Stimulated activated CD8-positive, alpha-beta memory T cell treated with anti-CD3 and anti-CD28 coated beads, Interleukin-15, amount 100 ng/mL, for 4 hours (primary cell): ENCODE data around the gene GNRH2.
"Not testable (repeated sequence)": the region's sequence is repeated elsewhere in the genome, so short reads cannot be mapped to it uniquely, and the experiment has no call there.

Experiments
- DNase-seq, 2 donors: peaks; one replicate each; pipeline ENCODE4 v3.0.0-alpha.2; 2020; ENCODE audit warnings: low read depth in 2 of 2

GNRH2 gene

DNA sequence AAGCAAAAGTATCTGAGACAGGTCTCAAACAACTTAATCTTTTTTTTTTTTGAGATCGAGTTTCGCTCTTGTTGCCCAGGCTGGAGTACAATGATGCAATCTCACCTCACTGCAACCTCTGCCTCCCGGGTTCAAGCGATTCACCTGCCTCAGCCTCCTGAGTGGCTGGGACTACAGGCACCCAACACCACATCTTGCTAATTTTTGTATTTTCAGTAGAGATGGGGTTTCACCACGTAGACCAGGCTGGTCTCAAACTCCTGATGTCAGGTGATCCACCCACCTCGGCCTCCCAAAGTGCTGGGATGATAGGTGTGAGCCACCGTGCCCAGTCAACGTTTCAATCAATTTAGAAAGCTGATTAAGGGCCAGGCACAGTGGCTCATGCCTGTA is 29.8 kb downstream of the GNRH2 start:
- not testable (repeated sequence) for DNase-seq

DNA sequence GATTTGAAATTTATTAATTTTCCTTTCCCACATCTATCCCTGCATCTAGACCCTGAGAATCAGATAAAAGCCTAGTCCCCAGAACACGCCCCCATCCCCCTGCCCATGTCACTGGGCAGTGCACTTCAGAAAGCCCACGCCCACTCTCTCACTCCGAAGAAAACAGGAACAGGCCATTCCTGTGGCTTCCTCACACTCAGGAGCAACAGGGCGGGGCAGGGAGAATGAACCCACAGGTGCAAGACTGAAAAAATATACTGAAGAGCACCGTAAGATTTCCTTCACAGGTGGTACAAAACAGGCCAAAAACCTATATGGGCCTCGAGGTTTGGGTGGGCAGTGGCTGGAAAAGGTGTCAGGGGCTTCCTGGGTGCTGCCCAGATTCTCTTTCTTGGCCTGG is 31.4 kb downstream of the GNRH2 start:
- DNase-seq: no peak

- not testable (repeated sequence) for DNase-seq
Observed at GRCh38 chr20:3075315-3075714, 31.9 kb downstream of the GNRH2 start.

DNA sequence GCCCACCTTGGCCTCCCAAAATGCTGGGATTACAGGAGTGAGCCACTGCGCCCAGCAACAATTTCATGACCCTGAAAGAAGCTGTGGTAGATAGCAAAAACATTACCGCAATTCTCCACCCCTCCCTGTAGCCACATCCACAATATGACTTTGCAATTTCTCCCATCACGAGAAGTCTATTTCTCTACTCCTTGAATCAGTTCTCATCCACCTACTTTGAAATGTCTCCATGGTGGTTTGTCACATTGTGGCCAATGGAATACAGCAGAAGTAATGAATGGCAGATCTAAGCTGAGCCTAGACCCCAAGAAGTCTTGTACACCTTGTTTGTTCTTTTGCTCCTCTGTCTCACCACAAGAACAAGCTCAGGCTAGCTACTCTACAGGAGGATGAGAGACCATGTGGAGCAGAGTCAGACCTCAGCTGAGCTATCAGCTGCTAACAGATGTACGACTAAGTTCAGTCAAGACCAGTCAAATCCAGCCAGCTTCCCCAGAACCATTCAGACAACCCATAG is 34.3 kb downstream of the GNRH2 start:
- no peak for DNase-seq

- DNase-seq: no peak
Observed at GRCh38 chr20:3080939-3081388, 37.5 kb downstream of the GNRH2 start.

DNA sequence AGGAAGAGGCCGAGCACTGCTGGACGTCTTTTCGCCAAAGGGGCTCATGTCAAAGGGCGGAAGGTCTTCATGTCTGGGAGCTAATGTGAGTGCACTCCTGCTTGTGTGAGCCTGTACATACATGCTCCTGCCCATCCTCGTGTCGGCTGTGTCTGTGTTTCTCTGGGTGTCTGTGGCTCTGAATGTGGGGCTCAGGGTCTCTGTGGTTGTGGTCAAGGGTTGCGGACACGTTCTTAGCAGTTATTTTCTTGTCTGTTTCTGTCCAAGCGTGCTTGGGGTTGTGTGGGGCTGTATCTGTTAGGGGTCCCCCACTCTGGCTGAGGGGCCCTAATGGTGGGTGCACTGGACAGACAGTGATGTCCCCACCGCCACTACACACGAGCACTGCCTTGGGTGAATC is 38.2 kb downstream of the GNRH2 start:
- DNase-seq: no peak

DNA sequence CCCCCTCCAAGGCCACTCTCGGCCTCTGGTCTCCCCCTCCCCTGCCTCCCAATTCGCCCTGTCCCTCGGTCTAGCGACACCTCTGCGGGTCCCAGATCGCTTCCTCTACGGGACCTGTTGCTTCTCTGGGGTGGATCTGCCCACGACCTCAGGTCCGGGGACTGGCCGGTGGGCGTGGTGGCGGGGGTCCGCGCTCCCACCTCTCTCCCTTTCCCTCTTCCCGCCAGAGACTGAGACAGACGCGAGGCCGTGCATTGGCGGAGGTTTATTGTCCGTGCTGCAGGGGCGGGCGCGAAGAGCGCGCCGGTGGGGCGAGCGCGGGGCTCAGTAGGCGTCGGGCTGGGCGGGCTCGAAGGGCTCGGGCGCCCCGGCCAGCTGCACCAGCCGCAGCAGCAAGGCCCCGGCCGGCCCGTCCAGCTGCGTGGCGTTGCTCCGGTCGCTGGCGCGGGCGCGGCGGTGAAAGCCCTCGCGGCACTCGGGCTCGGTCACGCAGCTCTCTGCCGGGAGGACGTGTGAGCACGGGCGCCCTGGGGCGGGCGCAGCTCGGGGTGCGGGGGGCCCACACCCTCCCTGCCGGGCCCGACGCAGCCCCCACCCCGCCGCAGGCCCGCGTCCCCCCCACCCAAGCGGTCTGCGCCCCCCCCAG is 39.0 kb downstream of the GNRH2 start:
- no peak for DNase-seq

GRCh38 chr20:3082955-3083952 is 39.8 kb downstream of the GNRH2 start:
- no peak for DNase-seq

DNA sequence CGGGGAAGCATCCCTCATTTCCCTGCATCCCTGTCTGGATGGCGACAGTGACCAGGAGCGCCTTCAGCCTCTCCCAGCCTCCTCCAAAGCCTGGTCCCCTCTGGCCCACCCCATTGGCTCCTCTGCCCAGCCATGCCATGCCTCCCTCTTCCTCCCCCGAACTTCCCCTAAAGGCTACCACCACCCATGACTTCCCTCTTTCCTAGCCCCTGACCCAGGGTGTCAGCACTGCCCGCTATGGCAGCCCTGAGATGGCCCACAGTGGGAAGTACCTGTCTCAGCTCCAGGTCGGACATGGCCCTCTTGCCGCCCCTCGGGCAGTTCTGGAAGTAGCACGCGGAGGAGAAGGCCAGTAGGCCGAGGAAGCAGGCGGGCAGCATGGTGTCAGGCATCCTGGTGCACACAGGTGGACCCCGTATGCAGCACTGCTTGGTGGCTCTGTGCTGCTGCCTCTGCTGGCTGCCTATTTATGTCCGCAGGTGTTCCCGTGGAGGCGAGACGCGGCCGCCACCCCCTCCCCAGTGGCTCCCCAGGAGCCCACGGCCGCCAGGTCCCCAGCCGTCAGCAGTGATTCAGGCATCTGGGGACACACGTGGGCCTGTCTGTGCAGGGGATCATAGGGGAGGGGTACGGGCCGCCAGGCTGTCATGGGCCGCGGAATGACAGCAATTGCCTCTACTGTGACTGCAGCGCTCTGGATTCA is 41.0 kb downstream of the GNRH2 start, which contains the start of gene AVP:
Gene AVP, minus strand, starts transcription at position 442 of the 703 bp plus-strand sequence. Its CDS starts 50 bp downstream, at position 392.
- DNase-seq: no peak

DNA sequence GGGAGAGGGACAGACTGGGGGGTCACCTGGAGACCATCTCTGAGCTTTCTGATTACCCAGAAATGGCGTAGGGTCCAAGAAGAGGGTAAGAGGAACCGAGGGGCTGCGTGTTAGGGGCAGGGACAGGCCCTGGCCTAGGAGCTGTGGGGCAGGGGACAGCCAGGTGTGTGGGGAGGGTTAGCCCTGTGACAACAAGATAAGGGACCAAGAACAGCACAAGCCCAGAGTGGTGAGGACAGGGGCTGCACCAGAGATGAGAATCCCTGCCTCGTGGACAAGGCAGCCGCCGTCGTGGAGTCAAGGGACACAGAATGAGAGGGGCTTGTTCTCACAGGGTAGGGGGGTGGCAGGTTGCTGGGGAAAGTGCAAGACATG is 41.6 kb downstream of the GNRH2 start:
- DNase-seq: no peak

GRCh38 chr20:3085571-3086072 is 42.2 kb downstream of the GNRH2 start:
- no peak for DNase-seq

GRCh38 chr20:3088031-3088430 is 44.6 kb downstream of the GNRH2 start:
- no peak for DNase-seq

DNA sequence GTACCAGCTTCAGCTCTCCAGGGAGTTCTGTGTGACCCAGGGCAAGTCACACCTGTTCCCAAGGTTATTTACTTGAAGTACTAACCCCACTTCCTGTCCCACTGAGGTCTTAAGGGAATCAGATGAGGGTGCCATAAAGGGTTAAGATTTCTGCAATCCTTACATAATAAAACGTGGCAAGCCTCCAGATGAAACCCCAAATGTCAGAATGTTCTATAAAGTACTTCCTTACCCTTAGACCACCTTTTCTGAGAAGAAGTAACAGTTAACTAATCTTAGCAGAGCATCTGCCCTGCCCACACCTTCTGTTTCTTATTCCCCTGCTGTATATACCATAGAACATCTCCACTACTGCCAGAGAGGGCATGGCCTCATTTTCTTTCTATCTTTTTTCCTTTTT is 47.1 kb downstream of the GNRH2 start:
- no peak for DNase-seq

DNA sequence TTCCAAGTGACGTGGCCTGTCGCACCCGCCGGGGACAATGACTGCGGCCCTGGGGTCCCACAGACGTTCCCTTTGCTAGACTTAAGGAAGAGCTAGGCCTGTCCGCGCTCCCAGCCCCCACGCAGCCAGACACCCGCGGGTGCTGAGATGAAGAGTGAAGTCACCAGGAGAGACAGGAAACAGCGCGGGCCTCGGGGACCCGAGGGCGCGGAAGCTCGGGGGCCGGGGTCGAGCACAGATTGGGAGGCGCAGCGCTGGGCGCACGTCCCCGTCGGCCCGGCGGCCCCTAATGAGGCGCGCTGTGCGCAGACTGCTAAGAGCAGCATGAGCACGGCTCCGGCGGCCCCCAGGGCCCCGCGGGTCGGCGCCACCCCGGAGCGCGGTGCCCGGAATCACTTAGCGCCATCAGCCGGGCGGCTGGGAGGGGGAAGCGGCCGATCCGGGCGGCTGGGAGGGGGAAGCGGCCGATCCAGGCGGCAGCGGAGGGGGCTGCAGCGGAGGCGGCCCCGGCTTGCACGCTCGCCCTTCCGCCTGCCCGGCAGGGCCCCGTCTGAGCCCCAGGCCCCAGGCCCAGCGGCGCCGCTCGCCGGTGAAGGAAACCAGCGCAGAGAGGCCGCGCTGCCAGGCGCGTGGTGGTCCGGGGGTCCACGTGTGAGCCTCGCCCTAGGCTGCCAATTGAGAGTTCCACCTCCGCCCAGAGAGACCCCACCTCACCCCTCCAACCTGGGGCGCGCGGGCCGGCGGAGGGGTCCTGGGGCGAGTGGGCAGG is 49.4 kb downstream of the GNRH2 start:
- no peak for DNase-seq

DNA sequence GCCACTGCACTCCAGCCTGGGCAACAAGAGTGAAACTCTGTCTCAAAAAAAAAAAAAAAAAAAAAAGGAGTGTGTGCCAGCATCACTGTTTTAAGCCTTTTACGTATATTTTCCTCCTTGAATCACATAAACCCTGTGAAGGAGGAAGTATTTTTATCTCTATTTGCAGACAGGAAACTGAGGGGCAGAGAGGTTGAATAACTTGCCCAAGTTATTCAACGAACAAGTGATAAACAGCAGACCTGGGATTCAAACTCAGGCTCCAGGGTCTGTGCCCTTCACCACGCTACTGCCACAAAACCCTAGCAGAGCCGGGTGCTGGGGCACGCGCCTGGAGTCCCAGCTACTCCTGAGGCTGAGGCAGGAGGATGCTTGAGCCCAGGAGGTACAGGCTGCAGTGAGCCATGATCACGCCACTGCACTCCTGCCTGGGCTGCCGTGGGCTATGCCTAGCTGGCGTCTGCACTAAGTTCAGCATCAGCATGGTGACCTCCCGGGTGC is 50.5 kb downstream of the GNRH2 start:
- no peak for DNase-seq

DNA sequence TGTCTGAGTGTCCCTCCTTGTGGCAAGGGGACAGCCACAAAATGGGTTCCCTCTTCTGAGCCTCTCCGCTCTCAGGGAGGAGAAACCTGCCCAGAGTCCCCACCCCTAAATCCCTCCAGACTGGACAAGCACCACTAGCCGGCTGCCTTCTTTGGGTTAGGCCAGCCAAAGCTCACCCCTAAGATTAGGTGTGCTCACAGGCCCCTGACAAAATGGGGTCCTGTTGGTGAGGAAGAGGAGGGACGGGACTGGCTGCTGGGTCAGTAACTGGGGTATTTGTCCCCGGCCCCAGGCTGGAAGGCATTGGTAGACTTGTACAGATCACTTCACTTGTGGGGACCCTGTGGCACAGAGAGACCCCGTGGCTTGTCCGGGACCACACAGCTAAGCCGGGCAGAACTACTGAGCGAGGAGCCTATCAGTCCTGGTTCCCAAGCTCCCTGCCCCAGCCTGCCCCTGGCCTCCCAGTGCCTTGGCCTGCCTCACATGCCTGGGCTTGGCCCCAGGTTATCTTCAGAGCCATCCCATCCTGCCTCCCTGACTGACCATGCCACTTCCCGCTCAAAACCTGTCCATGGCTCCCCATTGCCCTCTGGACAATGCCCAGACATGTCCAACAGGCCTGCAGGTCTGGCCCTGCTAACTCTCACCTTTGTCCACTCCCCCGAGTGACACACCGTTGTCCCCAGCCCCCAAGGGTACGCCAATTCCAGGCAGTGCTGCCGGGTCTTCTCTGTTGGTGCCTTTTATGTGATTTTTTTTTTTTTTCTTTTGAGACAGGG is 51.6 kb downstream of the GNRH2 start:
- no peak for DNase-seq
